Fibroblast of skin of scalp (primary cell): ENCODE data around the gene PRSS33.

ENCODE experiments used
- DNase-seq: peaks from one replicate; pipeline ENCODE4 v3.0.0-alpha.2; 2013

Gene PRSS33

DNA sequence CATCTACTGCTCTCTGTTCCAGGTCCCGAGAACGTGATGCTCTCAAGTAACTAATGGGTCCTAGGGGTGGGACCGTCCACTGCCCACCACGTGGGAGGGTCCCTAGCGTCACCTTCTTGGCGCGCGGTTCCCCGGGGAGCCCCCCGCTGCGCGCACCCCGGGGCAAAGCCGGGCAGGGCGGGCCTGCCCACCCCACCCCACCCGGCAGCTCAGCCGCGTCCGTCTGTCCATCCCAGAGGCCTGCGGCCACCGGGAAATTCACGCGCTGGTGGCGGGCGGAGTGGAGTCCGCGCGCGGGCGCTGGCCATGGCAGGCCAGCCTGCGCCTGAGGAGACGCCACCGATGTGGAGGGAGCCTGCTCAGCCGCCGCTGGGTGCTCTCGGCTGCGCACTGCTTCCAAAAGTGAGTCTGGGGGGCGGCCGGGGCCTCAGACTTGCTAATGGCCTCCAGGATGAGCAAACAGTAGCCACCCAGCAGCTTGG lies 11.4 kb upstream of the PRSS33 start:
- DNase-seq, result no peak

DNA sequence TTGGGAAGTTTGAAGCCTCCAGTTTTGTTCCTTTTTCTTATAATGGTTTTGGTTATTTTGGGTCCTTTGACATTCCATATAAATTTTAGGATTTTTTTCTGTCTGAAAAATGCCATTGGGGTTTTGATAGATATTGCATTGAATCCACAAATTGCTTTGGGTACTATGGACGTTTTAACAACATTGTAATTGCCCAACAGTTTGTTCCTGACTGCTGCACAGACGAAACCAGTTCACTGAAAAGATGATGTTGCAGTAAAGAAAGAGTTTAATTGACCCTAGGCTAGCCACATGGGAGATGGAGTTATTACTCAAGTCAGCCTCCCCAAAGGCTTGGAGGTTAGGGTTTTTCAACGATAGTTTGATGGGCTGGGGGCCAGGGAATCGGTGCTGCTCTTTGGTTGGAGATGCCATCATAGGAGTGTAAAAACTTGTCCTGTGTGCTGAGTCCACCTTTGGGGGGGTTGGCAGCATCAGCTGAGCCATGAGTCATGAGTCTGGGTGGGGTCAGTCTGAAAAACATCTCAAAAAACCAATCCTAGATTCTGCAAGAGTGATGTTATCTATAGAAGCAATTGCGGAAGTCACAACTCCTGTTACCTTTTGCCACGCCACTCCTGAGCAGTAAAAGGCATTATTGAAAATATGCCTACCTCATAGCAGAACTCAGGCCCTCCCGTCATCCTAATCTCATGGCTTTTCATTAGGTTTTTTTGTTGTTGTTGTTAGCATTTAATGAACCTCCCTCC lies 8.2 kb upstream of the PRSS33 start:
- DNase-seq, result no peak

DNA sequence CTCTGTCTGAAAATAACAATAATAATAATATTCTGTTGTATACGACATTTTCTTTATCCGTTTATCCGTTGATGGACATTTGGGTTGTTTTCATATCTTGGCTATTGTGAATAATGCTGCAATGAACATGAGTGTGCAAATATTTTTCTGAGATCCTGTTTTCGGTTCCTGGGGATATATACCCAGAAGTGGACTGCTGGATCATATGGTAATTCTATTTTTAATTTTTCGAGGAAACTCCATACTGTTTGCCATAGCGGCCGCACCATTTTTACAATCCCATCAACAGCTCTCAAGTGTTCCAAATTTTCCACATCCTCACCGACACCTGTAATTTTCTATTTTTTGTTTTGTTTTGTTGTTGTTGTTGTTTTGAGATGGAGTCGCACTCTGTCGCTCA lies 5.6 kb upstream of the PRSS33 start:
- DNase-seq, result no peak

DNA sequence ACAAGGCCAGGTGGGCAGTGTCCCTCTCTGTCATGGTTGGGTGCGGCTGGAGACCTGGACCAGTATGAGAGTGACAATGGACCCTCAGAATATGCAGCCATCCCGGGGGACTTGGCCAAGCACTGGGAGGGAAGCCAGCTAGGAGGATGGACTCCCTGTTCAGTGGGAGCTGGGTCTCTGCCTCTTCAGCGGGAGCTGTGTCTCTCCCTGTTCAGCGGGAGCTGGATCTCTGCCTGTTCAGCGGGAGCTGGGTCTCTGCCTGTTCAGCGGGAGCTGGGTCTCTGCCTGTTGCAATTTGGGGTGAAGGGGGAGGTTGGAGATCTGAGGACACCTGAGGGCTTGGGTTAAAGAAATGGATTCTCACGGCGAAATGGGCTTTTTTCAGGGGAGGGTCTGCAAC lies 3.8 kb upstream of the PRSS33 start:
- no peak for DNase-seq

DNA sequence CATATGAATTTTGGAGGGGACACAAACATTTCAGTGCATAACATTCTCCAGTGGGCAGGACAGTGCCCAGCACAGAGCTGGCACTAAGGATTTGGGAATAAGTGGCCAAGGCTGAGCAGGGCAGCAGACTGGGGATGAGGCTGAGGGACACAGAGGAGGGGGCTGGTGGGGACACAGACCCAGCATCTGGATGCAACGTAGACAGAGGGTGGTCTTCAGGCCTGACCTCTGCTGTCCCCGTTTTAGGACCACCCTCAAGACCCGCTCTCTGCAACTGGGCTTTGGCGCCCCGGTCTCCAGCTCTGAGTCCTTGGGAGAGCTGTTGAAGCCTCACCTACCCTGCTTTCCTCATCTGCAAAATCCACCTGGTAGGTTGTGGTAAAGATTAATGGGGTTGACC lies 3.3 kb upstream of the PRSS33 start:
- DNase-seq, result no peak

DNA sequence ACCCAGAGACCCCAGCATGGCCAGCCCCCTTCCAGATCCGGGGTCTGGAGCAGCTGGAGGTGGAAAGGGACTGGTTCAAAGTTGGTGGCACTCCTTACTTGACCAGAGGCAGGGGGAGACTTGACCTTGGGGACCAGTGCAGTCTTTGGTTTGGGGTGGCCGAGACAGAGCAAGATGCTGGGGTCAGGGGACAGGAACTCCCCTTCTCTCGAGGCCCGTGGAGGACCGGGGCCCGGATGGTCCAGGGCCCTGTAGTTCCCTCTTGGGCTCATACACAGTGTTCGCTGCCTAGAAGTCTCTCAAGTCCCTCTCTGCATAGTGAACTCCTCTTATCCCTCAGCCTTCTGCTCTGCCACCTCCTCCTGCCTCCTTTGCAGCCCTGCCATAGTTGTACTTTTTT lies 601 bp upstream of the PRSS33 start:
- no peak for DNase-seq

DNA sequence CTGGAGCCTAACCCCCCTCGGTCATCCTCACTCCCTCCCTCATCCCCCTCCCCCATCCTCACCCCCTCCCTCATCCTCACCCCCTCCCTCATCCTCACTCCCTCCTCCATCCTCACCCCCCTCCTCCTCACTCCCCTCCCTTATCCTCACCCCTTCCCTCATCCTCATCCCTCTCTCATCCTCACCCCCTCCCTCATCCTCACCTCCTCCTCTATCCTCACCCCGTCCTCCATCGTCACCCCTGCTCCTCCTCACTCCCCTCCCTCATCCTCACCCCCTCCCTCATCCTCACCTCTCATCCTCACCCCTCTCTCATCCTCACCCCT lies 571 bp downstream of the PRSS33 start:
- DNase-seq, result no peak

DNA sequence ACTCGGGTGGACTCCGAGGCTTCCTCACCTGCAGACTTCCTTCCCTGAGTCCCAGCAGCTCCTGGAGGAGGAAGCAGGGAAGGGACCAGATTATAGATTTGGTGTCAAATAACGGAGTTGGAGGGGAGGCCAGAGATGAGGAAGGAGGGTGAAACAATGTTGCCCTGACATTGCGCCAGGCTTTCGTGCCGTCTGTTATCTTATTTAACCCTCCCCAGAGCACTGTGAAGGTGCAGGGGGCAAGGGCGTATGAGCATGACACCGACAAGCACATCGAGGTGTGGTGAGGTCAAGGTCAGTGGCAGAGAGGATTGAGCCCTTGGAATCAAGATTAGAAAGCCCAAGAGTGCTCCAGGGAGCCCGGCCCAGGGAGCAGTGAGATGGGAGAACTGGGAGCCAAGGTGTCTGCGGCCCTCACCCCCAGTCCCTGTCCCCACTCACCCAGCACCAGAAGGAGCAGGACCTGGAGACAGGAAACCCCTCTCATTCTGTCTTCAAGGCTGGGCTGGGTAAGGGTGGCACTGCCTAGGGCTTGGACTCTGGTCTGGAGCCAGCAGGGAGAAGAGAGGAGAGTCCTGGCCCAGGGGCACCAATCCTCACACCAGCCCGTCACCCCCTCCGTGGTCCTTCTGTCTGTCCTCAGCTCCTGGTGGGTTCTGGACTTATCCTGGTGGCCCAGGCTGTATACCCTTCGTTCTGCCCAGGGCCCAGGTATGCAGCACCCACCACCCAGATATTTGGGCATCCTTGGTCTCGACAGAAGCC lies 1.1 kb downstream of the PRSS33 start:
- no peak for DNase-seq

DNA sequence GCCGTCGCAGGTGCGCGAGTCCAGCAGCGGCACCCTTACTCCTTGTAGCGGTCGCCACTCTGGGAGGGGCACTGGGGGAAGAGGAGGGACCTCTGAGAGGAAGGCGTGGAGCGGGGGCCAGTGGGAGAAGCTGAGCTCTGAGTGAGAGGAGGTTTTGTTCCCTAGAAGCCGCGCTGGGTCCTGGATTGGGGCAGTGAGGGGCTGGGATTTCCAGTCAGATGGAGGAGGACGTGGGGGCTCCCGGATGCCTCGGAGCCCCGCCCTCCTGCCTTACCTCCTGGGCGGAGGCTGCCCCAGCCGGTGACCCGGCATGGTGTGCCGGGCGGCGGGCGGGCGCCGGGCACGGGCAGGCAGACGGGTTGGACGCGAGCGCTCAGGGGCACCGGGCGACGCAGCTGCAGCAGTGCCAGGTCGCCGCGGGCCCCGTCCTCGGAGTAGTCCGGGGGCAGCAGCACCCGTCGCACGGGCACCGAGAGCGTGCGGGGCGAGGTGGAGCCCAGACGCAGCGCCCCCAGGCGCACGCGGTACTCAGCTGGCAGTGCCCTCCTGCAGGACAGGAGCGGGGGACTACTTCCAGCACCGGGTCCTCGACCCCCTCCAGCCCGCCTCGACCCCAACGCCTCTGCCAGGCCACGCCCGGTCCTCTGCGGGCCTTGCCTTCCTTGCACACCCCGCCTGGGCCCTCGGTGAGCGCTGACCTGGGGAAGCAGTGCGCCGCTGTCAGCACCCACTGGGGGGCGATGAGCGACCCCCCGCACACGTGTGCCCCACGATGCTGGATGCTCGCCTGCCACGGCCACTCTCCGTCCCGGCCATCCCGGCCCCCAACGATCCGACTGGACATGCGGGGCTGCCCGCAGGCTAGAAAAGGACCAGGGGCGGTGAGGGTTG lies 2.0 kb downstream of the PRSS33 start:
- no peak for DNase-seq

DNA sequence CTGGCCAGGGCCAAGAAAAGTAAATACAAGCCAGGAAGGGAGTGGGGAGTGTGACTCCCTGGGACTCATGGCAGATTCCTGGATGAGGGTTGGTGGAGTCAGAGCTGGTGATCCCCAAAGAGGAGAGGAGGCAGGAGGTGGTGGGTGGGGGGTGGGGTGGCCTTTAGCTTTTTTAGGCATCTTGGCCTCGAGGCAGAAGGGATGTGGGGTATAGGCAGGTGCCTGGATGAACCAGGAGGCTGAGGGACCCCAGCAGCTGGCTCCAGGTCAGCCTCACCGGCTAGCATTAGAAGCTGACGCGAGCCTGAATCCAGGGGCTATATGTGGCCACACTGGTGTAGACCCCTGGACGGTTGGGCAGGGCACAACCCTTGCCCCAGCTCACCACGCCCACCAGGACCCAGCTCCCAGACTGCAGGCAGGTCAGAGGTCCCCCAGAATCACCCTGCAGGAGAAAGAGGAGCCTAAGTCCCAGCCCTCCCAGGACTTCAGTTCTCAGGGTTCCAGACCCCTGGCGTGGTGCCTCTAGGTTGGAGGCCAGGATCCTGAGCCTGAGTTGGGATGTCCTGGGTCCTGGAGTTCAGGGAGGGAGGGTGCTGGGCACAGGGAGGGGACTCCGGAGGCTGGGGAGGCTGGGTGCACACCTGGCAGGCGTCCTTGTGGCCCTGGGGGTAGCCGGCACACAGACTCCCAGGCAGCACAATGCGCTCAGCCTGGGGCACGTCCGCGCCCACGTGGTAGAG lies 2.8 kb downstream of the PRSS33 start:
- DNase-seq, result no peak

DNA sequence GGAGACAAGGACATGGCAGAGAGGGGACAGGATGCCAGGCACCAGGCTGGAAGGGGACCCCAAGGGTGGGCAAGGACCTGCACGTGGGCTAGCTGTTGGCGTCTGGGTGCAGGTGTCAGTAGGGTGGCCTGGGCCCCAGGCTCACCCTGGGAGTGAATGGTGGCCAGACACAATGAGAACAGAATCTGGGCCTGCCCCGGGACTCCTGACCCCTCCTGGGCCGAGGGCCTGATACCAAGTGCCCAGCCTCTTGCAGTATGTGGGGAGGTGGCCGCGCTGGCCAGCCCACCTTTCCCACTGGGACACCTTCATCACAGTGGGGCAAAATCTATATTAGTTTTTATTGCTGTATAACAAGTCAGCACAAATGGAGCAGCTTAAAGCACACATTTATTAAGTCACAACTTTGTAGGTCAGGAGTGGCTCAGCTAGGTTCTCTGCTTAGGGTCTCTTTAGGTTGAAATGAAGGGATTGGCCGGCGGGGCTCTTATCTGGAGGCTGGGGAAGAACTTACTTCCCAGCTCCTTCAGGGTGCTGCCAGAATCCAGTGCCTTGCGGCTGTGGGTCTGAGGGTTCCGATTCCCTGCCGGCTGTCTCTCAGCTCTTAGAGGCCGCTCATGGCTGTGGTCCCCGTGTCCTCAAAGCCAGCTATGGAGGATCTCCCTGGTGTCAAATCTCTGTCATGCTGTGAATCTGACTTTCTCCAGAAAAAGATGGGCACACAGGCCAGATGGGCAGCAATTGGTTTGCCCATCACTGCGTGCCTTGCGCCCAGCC lies 3.6 kb downstream of the PRSS33 start:
- no peak for DNase-seq

DNA sequence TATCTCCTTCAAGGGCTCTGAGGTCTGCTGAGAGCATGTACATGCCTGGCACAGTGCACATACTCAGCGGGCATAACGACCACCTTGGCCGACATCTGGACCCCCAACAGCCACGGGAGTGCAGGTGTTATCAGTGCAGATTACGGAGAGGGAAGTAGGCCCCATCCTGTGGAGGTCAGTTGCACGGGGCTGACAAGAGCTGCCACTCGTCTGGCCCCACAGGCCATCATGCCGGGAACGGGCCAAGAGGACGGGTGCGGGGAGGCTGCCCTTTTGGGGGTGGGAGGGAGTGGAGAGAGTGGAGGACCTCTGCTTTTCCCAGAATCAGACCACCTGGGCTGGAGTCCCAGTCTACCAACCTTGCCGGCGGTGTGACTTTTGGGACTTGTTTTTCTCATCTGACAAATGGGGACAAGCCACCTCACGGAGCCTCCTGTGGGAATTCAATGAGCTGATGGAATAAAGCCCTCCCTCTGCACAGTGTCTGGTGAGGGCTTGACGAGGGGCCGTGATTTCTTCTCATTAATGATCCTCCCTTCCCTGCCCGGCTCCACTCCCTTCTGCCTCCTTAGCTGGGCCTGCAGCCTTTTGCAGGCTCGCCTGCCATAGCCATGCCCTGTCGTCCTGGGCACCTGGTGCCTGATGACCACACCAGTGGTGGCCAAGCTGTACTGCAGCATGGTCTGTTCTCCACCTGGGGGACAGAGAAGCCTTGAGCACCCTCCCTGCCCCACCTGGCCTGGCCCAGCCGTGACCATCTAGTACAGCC lies 4.6 kb downstream of the PRSS33 start:
- no peak for DNase-seq

DNA sequence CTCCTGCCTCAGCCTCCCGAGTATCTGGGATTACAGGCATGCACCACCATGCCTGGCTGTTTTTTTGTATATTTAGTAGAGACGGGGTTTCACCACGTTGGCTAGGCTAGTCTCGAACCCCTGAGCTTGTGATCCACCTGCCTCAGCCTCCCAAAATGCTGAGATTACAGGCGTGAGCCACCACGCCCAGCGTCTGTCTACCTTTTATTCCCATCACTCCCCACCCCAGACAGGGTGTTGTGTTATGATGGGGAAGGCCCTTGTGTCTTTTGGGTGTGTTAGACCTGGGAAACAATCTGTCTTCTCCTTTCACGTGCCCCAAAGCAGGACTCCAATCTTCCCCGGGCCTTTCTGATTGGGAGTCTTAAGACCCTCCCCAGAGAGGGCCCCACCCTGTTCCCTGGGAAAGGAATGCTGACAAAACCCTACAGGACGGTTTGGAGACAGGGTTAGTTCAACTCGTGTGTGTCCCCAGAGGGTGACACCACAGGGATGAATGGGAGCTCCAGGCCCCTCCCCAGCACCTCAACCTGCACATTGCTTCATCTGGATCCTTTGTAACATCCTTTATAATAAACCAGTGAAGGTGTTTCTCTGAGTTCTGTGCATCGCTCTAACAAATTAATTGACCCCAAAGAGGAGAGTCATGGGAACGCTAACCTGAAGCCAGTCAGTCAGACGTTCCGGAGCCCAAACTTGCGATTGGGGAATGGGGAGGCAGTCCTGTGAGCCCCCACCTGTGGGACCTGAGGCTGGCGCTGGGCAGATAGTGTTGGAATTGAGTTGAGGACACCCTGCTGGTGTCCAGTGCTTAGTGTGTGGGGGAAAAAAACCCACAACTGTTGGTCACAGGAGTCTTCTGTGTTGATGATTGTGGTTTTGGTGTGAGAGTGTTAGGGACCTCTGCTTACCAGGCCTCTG lies 7.1 kb downstream of the PRSS33 start:
- no peak for DNase-seq

DNA sequence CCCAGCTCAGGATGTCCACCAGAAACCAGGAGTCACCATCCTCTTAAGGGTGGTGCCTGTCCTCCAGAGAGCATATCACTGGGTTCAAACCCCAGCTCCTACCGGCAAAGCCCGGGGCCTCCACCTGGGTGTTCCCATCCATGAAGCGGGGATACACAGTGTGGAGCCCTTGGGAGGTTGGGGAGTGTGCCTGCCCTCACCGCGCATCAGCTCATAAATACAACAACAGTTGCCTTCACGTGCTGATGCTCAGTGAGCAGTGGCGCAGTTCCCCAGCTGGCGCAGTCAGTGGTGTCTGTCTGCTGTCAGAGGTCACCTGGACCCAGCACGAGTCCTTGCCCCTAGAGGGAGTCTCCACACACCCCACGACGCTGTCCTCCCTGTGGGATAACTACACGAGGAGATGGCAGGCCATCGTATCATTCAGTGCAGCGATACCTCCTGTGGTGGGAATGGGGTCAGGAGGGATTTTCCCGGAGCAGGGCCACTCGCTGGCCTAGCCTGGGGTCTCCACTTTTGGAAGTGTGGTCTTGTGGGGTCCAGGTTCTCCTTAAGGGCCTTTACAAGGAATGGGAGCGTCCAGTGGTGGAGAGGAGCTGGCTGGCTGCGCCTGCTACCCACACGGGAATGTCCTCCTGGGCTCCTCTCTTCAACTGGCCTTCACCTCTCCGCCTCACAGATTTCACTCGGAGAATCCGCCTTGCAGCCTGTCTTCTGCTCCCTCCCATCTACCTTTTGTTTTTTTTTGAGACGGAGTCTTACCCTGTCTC lies 8.0 kb downstream of the PRSS33 start:
- DNase-seq, result no peak

DNA sequence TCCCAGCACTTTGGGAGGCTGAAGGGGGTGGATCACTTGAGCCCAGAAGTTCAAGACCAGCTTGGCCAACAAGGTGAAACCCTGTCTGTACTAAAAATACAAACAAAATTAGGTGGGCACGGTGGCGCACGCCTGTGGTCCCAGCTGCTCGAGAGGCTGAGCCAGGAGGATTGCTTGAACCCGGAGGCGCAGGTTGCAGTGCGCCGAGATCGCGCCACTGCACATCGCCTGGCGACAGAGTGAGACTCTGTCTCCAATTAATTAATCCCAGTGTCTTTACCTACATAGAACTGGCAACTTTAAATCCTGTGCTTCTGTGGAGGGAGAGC lies 8.8 kb downstream of the PRSS33 start:
- no peak for DNase-seq

DNA sequence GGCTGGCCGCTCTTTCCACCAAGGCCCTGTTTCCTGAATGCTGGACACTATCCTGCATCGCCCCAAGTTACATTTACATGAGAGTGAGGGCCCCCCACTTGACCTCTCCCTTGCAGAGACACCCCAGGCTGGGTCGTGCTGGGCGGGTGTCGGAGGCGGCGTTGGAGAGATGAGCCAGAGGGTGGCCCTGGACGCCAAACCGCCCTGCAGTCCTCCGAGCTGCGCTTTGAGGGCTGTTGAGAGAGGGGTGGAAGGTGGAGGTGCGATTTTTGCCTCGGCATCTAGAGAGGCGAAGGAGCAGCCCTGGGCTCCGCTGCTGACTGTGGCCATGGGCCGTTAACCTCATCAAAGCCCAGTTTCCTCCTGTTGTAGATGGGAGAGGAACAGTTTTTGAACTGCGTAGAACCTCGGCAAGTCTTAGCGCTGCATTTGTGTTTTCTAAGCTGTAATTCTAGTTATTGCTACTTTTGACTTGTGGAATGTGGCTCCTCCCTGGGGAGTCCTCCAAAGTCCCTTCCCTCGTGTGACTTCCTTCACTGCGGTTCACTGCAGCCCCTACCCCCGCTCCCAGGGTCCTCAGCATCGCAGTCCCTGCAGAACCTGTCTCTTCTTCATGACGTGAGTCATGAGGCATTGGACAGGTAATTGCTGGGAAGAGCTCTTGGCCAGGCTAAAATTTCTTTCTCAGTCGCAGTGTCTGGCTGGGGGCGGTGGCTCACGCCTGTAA lies 9.3 kb downstream of the PRSS33 start:
- DNase-seq, result peak; percentile 20

DNA sequence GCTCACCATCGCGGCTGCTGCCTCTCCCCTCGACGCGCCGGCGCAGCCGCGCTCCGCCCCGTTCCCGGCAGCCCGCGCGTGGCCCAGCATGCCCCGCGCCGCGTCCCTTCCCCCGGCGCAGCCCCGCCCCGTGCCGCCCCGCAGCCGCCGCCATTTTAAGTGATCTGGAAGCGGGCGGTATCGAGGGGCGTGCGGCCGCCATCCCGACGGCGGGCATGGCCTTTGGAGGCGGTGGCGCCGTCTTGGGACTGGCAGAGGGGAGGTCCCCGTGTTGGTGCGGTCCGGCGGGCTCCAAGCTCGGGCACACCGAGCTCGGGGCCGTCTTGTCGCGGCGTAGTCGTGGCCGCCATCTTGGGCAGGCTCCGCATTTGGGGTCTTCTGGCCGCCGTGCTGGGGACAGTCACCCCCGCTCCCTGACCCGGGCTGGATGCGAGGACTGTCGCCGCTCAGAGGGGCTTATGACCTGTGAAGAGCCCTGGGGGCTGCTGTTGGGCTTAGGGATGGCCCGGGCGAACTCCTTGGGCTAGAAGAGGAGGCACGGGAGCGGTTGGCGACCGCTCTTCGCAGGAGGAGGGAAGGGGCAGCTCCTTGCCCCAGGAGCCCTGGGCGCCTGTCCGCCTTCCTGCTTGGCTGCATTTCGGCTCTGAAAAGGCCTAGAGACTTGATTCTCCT lies 10.0 kb downstream of the PRSS33 start, which contains the start of gene ELOB:
Gene ELOB, minus strand, starts transcription at position 50 of the 672 bp plus-strand sequence. Its CDS starts 41 bp downstream, at position 9.
- peak; percentile 86 for DNase-seq
